Measurements from ENCODE around the gene RBM11. TPM values are rescaled to one million over a fixed set of nuclear protein-coding genes. Genes with fewer than 3 reads are reported as not detected.

RBM11 gene
- total and polyA plus RNA-seq, 10 donors: 0.93 to 3.7 (median 2.8) TPM

DNA sequence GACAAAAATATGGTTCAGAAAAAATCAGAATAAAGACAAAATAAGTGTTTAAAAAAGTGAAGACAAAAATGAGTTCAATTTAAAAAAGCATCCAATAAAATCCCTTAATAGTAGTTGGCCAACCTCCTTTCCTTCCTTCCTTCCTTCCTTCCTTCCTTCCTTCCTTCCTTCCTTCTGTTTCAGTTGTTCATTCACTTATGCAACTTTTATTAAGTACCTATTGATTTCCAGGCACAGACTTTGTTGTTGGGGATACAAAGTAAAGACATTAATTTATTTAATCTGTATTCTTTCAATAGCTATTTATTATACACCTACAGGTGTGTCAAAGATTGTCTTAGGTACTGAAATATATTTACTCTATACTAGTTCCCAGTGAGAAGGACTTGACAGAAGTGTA lies 2.8 kb upstream of the RBM11 start:
- Histone ChIP-seq H3K27me3 (replicated peaks in 1 of 7) (peaks cover 0 to 34% (median 0%) of the 10 kb centered on the region in 7 donors), H3K4me3 (no peak overlapping the region), H3K36me3 (no peaks in the 10 kb centered on the region), H3K27ac (no peak overlapping the region), H3K9me3 (no peaks in the 10 kb centered on the region), H3K4me1 (peaks cover 0 to 16% (median 7%) of the 10 kb centered on the region in 6 donors)
- intact Hi-C loops (cut with DNase I; ENCODE audit: low total_unique reads): no loop called here
- no peak for TF ChIP-seq POLR2A (IDR thresholded peaks at IDR 0.05)
- no peak for TF ChIP-seq POLR2AphosphoS5 (IDR thresholded peaks at IDR 0.05)
- TF ChIP-seq, protein P1, sequence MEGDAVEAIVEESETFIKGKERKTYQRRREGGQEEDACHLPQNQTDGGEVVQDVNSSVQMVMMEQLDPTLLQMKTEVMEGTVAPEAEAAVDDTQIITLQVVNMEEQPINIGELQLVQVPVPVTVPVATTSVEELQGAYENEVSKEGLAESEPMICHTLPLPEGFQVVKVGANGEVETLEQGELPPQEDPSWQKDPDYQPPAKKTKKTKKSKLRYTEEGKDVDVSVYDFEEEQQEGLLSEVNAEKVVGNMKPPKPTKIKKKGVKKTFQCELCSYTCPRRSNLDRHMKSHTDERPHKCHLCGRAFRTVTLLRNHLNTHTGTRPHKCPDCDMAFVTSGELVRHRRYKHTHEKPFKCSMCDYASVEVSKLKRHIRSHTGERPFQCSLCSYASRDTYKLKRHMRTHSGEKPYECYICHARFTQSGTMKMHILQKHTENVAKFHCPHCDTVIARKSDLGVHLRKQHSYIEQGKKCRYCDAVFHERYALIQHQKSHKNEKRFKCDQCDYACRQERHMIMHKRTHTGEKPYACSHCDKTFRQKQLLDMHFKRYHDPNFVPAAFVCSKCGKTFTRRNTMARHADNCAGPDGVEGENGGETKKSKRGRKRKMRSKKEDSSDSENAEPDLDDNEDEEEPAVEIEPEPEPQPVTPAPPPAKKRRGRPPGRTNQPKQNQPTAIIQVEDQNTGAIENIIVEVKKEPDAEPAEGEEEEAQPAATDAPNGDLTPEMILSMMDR (IDR thresholded peaks at IDR 0.05 in 8 of 11, conservative IDR thresholded peaks at IDR 0.05 in 3 of 11): no peak
- DNase-seq: no peak

DNA sequence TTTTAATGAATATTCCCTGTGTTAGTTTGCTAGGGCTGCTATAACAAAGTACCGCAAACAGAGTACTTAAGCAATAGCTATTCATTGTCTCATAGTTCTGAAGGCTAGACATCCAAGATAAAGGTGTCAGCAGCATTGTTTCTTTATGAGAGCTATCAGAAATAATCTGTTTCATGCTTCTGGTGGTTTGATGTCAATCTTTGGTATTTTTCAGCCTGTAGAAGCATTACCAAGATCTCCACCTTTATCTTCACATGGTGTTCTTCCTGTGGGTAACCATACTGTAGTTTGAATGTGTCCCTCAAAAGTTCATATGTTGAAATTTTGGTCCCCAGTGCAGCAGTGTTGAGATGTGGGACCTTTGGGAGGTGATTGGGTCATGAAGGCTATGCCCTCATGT lies 7.4 kb downstream of the RBM11 start:
- TF ChIP-seq, protein P1 (IDR thresholded peaks at IDR 0.05 in 8 of 11, conservative IDR thresholded peaks at IDR 0.05 in 3 of 11): no peak
- no peak for TF ChIP-seq POLR2AphosphoS5 (IDR thresholded peaks at IDR 0.05)
- no peak for TF ChIP-seq POLR2A (IDR thresholded peaks at IDR 0.05)
- intact Hi-C loops (cut with DNase I; ENCODE audit: low total_unique reads): no loop called here
- Histone ChIP-seq H3K9me3 (peaks cover 0 to 2% (median under 1%) of the 10 kb centered on the region in 8 donors), H3K27me3 (replicated peaks in 1 of 7) (no peaks in the 10 kb centered on the region), H3K4me1 (no peaks in the 10 kb centered on the region), H3K36me3 (peaks cover 0 to 38% (median 0%) of the 10 kb centered on the region in 6 donors), H3K27ac (no peak overlapping the region), H3K4me3 (no peak overlapping the region)
- no peak for DNase-seq
- WGBS, 5 donors: 91 to 95% (median 94%) methylated on average over 1 of the region's 1 CpG

DNA sequence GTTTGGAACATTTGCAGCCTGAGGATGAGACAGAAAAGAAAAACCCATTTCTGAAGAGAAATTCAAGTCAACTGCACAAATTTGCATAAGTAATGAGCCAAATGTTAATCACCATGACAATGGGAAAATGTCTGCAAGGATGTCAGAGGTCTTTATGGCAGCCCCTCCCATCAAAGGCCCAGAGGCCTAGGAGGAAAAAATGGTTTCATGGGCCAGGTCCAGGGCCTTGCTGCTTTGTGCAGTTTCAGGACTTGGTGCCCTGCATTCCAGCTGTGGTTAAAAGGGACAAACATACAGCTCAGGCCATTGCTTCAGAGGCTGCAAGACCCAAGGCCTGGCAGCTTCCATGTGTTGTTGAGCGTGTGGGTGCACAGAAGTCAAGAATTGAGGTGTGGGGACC lies 13.4 kb downstream of the RBM11 start:
- H3K27ac ChIP-seq: no peak overlapping the region
- no peaks in the 10 kb centered on the region for H3K4me1 ChIP-seq
- peaks cover 0 to 18% (median 0%) of the 10 kb centered on the region in 6 donors for H3K36me3 ChIP-seq
- H3K27me3 ChIP-seq (replicated peaks in 1 of 7): no peaks in the 10 kb centered on the region
- peaks cover 0 to 28% (median 25%) of the 10 kb centered on the region in 8 donors for H3K9me3 ChIP-seq
- no peak overlapping the region for H3K4me3 ChIP-seq
- WGBS, 5 donors: 60 to 81% (median 71%) methylated on average over 1 of the region's 1 CpG
- intact Hi-C loops (cut with DNase I; ENCODE audit: low total_unique reads): no loop called here
- TF ChIP-seq POLR2A (IDR thresholded peaks at IDR 0.05) (no peak), POLR2AphosphoS5 (IDR thresholded peaks at IDR 0.05) (no peak)
- TF ChIP-seq, protein P1 (IDR thresholded peaks at IDR 0.05 in 8 of 11, conservative IDR thresholded peaks at IDR 0.05 in 3 of 11): no peak
- no peak for DNase-seq

DNA sequence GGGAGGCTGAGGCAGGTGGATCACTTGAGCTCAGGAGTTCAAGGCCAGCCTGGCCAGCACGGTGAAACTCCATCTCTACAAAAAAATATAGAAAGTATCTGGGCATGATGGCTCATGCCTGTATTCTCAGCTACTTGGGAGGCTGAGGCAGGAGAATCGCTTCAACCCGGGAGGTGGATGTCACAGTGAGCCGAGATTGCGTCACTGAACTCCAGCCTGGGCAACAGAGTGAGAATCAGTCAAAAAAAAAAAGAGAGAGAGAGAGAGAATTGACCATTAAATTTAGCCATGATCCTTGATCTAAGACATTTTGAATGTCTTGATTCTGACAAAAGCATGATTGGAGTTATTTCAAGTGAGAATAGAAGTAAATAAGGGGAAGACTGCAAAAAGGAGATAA lies 19.1 kb downstream of the RBM11 start:
- Histone ChIP-seq H3K27me3 (replicated peaks in 1 of 7) (no peaks in the 10 kb centered on the region), H3K9me3 (peaks cover 0 to 9% (median 7%) of the 10 kb centered on the region in 8 donors), H3K27ac (no peak overlapping the region), H3K4me1 (no peaks in the 10 kb centered on the region), H3K36me3 (no peaks in the 10 kb centered on the region), H3K4me3 (no peak overlapping the region)
- TF ChIP-seq, protein P1 (IDR thresholded peaks at IDR 0.05 in 8 of 11, conservative IDR thresholded peaks at IDR 0.05 in 3 of 11): no peak
- TF ChIP-seq POLR2AphosphoS5 (IDR thresholded peaks at IDR 0.05) (no peak), POLR2A (IDR thresholded peaks at IDR 0.05) (no peak)
- intact Hi-C loops (cut with DNase I; ENCODE audit: low total_unique reads): no loop called here
- no peak for DNase-seq
- 79 to 95% (median 85%) methylated on average over 5 of the region's 5 CpGs for WGBS, 5 donors

All from spleen (tissue), 11 donors.